K562 (cell line): Measurements from ENCODE around the gene ATXN1. TPM values are rescaled to one million over a fixed set of nuclear protein-coding genes. Genes with fewer than 3 reads are reported as not detected.

Experiments used
- BRCA1 ChIP-seq, 2 experiments: fragments of 450-650 bp in 1 of 2; sonication (generic) in 1 of 2; formaldehyde crosslinking in 1 of 2; IDR thresholded peaks; 2 replicates each; pipeline versions ENCODE4 v1.5.0 to v1.6.1; 2017 to 2020; ENCODE audit warnings: mild to moderate bottlenecking in 1 of 2, missing genetic modification reagents in 1 of 2
- CC2D1A ChIP-seq: fragments of 450-650 bp; IDR thresholded peaks from 2 replicates; pipeline ENCODE4 v1.6.1; 2017; ENCODE audit warnings: mild to moderate bottlenecking
- KDM2B ChIP-seq: fragments of 250-450 bp; sonication (Bioruptor Pico); IDR thresholded peaks from 2 replicates; pipeline ENCODE4 v1.8.0; 2021; ENCODE audit warnings: mild to moderate bottlenecking, moderate library complexity
- MBD2 ChIP-seq: sonication (generic); IDR thresholded peaks from 2 replicates; pipeline ENCODE4 v1.6.1; 2016; ENCODE audit warnings: low read depth, borderline replicate concordance
- PHF20 ChIP-seq: fragments of 450-650 bp; IDR thresholded peaks from 2 replicates; pipeline ENCODE4 v1.6.1; 2018; ENCODE audit not compliant: partially characterized antibody
- PHF21A ChIP-seq: fragments of 450-650 bp; IDR thresholded peaks from 2 replicates; pipeline ENCODE4 v1.6.1; 2017; ENCODE audit warnings: low read depth, borderline replicate concordance
- PHTF2 ChIP-seq: fragments of 250-450 bp; sonication (Bioruptor Pico); IDR thresholded peaks from 2 replicates; pipeline ENCODE4 v1.5.0; 2021; ENCODE audit warnings: mild to moderate bottlenecking
- POU5F1 ChIP-seq: fragments of 150-350 bp; IDR thresholded peaks from 2 replicates; pipeline ENCODE4 v1.6.1; 2014; ENCODE audit warnings: borderline replicate concordance, low read length, low read depth, mild to moderate bottlenecking; ENCODE audit not compliant: partially characterized antibody
- RBFOX2 ChIP-seq: fragments of 200-400 bp; formaldehyde crosslinking; IDR thresholded peaks from 2 replicates; pipeline ENCODE4 v1.6.1; 2017; ENCODE audit warnings: low read depth, mild to moderate bottlenecking, low read length, moderate library complexity
- RBM34 ChIP-seq: fragments of 200-400 bp; formaldehyde crosslinking; IDR thresholded peaks from 2 replicates; pipeline ENCODE4 v1.6.1; 2018; ENCODE audit warnings: low read length, borderline replicate concordance; ENCODE audit not compliant: insufficient read depth
- RCOR1 ChIP-seq, 2 experiments: IDR thresholded peaks; 2 replicates each; pipeline ENCODE4 v1.6.1; 2012; ENCODE audit warnings: low read depth in 2 of 2, low read length in 2 of 2, borderline replicate concordance in 1 of 2, improper control_type of control experiment in 1 of 2
- SIN3B ChIP-seq: fragments of 450-650 bp; IDR thresholded peaks from 2 replicates; pipeline ENCODE4 v1.6.1; 2017; ENCODE audit warnings: low read depth, mild to moderate bottlenecking, moderate library complexity
- TARDBP ChIP-seq: fragments of 450-650 bp; IDR thresholded peaks from 2 replicates; pipeline ENCODE4 v1.6.1; 2016
- U2AF2 ChIP-seq: fragments of 200-400 bp; formaldehyde crosslinking; optimal IDR thresholded peaks from 2 replicates; pipeline ENCODE3; 2017; ENCODE audit warnings: low read depth, mild to moderate bottlenecking, low read length
- ZBTB17 ChIP-seq: fragments of 450-650 bp; formaldehyde crosslinking; IDR thresholded peaks from 2 replicates; pipeline ENCODE4 v1.4.0; 2020; ENCODE audit warnings: mild to moderate bottlenecking
- ZNF24 ChIP-seq: fragments of 450-650 bp; IDR thresholded peaks from 2 replicates; pipeline ENCODE4 v1.6.1; 2016
- ZNF311 ChIP-seq: fragments of 250-450 bp; sonication (Bioruptor Pico); IDR thresholded peaks from 2 replicates; pipeline ENCODE4 v1.4.0; 2020; ENCODE audit warnings: mild to moderate bottlenecking, moderate library complexity
- ZNF75A ChIP-seq: fragments of 450-650 bp; formaldehyde crosslinking; IDR thresholded peaks from 2 replicates; pipeline ENCODE4 v1.4.0; 2020; ENCODE audit warnings: mild to moderate bottlenecking
- ZNF830 ChIP-seq: fragments of 250-450 bp; sonication (Bioruptor Pico); IDR thresholded peaks from 2 replicates; pipeline ENCODE4 v1.5.0; 2021; ENCODE audit warnings: mild to moderate bottlenecking
- polyA plus RNA-seq, 8 experiments: library from polyadenylated mRNA; depleted of rRNA in 4 of 8; stranded (reverse) in 5 of 8; unstranded in 3 of 8; fragments of >200 nt; fragmentation: Nextera tagmentation in 2 of 8; fragmentation: Illumina TruSeq in 1 of 8; extraction: Ambion mirVana in 2 of 8; extraction: Trizol in 1 of 8; gene quantifications; 2 replicates each; pipeline versions ENCODE4 v1.2.1 to v1.2.3, GENCODE V29; 2011 to 2014; ENCODE audit warnings: inconsistent platforms in 1 of 8, missing spikeins in 1 of 8
- total RNA-seq, 7 experiments: library from RNA; depleted of rRNA in 6 of 7; stranded (reverse); fragments of >200 nt in 6 of 7; fragmentation: Illumina TruSeq in 2 of 7; extraction: Trizol in 2 of 7; gene quantifications; 2 replicates each; pipeline versions ENCODE4 v1.2.1 to v1.2.3, GENCODE V29; 2011 to 2021; ENCODE audit warnings: low replicate concordance in 1 of 7
- TF ChIP-seq, protein P1 (sequence below): sonication (generic); formaldehyde crosslinking; IDR thresholded peaks from 2 replicates; pipeline ENCODE4 v1.8.1; 2023; ENCODE audit warnings: missing genetic modification reagents, mild to moderate bottlenecking, borderline replicate concordance
- TF ChIP-seq, protein P2 (sequence below): fragments of 200-400 bp; formaldehyde crosslinking; IDR thresholded peaks from 2 replicates; pipeline ENCODE4 v1.6.1; 2017; ENCODE audit warnings: mild to moderate bottlenecking, low read depth, low read length, moderate library complexity
- TF ChIP-seq, protein P3 (sequence below): fragments of 450-650 bp; IDR thresholded peaks from 2 replicates; pipeline ENCODE4 v1.6.1; 2018; ENCODE audit warnings: mild to moderate bottlenecking, low read depth; ENCODE audit not compliant: partially characterized antibody

ATXN1 gene
- total and polyA plus RNA-seq, 9 of the 15 experiments (the other 6 are each of a cell fraction or from before 2014, with no cell fraction given): under 0.01 to 1.2 (median 0.58) TPM

DNA sequence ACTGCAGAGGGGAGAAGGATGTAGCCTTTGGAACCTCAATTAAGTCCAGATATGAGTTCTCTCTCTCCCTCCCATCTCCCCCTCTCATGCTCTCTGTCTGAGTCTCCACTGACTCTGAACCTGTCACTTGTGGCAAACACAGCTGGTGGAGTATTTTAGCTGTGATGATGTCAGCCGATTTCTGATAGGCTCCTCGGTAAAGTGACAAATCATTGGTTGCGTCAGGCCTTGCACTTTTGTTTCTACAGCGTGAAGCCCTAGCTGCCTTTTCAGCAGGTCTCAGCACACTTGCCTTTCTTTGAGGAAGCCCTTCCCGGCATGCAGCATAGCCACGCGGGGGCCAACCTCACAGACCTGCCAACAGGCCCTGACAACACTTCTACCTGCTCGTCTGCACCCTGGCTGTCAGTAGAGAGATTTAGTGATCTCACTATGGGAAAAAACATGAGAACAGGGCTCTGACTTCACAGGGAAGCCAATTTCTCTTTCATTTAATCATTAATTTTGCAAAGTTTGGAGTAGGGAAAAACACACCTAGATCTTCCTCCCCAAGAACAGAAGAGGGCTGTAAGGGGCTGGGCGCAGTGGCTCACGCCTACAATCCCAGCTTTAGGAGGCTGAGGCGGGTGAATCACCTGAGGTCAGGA lies 438.5 kb downstream of the ATXN1 start (continued):
- TF ChIP-seq KDM2B (no peak), BRCA1 (IDR thresholded peaks at IDR 0.05) (no peak), BRCA1 (CRISPR knock-in tag; IDR thresholded peaks at IDR 0.05) (no peak), RCOR1 (IDR thresholded peaks at IDR 0.05; ENCODE audit: borderline replicate concordance in 1 of 2, low read depth in 2 of 2, low read length in 2 of 2) (no peak), ZNF75A (CRISPR knock-in tag) (no peak), ZBTB17 (CRISPR knock-in tag) (no peak), RBM34 (no peak), TARDBP (no peak), SIN3B (no peak), PHF20 (peak; percentile 49), PHF21A (no peak), CC2D1A (peak; percentile 10; the same call in 1 of the 2 replicates), ZNF24 (no peak; the same call in 1 of the 2 replicates), ZNF311 (no peak), POU5F1 (no peak), PHTF2 (CRISPR knock-in tag) (no peak), RBFOX2 (peak; percentile 71), ZNF830 (CRISPR knock-in tag) (no peak), U2AF2 (no peak), MBD2 (peak; percentile 48; the same call in 1 of the 2 replicates)
- TF ChIP-seq, protein P1, sequence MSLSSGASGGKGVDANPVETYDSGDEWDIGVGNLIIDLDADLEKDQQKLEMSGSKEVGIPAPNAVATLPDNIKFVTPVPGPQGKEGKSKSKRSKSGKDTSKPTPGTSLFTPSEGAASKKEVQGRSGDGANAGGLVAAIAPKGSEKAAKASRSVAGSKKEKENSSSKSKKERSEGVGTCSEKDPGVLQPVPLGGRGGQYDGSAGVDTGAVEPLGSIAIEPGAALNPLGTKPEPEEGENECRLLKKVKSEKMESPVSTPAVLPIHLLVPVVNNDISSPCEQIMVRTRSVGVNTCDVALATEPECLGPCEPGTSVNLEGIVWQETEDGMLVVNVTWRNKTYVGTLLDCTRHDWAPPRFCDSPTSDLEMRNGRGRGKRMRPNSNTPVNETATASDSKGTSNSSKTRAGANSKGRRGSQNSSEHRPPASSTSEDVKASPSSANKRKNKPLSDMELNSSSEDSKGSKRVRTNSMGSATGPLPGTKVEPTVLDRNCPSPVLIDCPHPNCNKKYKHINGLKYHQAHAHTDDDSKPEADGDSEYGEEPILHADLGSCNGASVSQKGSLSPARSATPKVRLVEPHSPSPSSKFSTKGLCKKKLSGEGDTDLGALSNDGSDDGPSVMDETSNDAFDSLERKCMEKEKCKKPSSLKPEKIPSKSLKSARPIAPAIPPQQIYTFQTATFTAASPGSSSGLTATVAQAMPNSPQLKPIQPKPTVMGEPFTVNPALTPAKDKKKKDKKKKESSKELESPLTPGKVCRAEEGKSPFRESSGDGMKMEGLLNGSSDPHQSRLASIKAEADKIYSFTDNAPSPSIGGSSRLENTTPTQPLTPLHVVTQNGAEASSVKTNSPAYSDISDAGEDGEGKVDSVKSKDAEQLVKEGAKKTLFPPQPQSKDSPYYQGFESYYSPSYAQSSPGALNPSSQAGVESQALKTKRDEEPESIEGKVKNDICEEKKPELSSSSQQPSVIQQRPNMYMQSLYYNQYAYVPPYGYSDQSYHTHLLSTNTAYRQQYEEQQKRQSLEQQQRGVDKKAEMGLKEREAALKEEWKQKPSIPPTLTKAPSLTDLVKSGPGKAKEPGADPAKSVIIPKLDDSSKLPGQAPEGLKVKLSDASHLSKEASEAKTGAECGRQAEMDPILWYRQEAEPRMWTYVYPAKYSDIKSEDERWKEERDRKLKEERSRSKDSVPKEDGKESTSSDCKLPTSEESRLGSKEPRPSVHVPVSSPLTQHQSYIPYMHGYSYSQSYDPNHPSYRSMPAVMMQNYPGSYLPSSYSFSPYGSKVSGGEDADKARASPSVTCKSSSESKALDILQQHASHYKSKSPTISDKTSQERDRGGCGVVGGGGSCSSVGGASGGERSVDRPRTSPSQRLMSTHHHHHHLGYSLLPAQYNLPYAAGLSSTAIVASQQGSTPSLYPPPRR (CRISPR knock-in tag): no peak
- TF ChIP-seq, protein P2, sequence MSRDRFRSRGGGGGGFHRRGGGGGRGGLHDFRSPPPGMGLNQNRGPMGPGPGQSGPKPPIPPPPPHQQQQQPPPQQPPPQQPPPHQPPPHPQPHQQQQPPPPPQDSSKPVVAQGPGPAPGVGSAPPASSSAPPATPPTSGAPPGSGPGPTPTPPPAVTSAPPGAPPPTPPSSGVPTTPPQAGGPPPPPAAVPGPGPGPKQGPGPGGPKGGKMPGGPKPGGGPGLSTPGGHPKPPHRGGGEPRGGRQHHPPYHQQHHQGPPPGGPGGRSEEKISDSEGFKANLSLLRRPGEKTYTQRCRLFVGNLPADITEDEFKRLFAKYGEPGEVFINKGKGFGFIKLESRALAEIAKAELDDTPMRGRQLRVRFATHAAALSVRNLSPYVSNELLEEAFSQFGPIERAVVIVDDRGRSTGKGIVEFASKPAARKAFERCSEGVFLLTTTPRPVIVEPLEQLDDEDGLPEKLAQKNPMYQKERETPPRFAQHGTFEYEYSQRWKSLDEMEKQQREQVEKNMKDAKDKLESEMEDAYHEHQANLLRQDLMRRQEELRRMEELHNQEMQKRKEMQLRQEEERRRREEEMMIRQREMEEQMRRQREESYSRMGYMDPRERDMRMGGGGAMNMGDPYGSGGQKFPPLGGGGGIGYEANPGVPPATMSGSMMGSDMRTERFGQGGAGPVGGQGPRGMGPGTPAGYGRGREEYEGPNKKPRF: no peak
- TF ChIP-seq, protein P3, sequence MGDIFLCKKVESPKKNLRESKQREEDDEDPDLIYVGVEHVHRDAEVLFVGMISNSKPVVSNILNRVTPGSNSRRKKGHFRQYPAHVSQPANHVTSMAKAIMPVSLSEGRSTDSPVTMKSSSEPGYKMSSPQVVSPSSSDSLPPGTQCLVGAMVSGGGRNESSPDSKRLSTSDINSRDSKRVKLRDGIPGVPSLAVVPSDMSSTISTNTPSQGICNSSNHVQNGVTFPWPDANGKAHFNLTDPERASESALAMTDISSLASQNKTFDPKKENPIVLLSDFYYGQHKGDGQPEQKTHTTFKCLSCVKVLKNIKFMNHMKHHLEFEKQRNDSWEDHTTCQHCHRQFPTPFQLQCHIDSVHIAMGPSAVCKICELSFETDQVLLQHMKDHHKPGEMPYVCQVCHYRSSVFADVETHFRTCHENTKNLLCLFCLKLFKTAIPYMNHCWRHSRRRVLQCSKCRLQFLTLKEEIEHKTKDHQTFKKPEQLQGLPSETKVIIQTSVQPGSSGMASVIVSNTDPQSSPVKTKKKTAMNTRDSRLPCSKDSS: no peak
